Ovary (tissue), 3 donors: ENCODE measurements around the gene AP1S3.

Experiments
- CTCF ChIP-seq, 3 donors: fragments of 450-650 bp in 2 of 3; fragments of 200-600 bp in 1 of 3; IDR thresholded peaks; one replicate each; pipeline versions ENCODE4 v1.5.1 to v1.8.0; 2016 to 2022; ENCODE audit warnings: antibody characterized with exemption in 3 of 3, mild to moderate bottlenecking in 1 of 3
- EP300 ChIP-seq: sonication (generic); formaldehyde crosslinking; IDR thresholded peaks from one replicate; pipeline ENCODE4 v1.6.1; 2017; ENCODE audit warnings: antibody characterized with exemption
- POLR2A ChIP-seq: fragments of 450-650 bp; IDR thresholded peaks from one replicate; pipeline ENCODE4 v1.6.1; 2017; ENCODE audit warnings: antibody characterized with exemption, mild to moderate bottlenecking, moderate library complexity
- donor health status: DM: no; HTN: no; CAD: no.

- TF ChIP-seq CTCF (IDR thresholded peaks at IDR 0.05): no peak
- no peak for TF ChIP-seq POLR2A
- TF ChIP-seq EP300: no peak
Measured at GRCh38 chr2:223747392-223748042, 89.9 kb downstream of the AP1S3 start.
